Measurements from ENCODE around the gene CCNL2.
"Not testable (repeated sequence)": the region's sequence is repeated elsewhere in the genome, so short reads cannot be mapped to it uniquely, and the experiment has no call there.

The CCNL2 gene

GRCh38 chr1:1432951-1433803 is 34.0 kb upstream of the CCNL2 start:
- DNase-seq (ENCODE audit: extremely low read depth in 1 of 2, low read depth in 1 of 2), result no peak

GRCh38 chr1:1432274-1432950 is 33.3 kb upstream of the CCNL2 start:
- no peak for DNase-seq (ENCODE audit: extremely low read depth in 1 of 2, low read depth in 1 of 2)

GRCh38 chr1:1431845-1432273 is 32.7 kb upstream of the CCNL2 start:
- no peak for DNase-seq (ENCODE audit: extremely low read depth in 1 of 2, low read depth in 1 of 2)

DNA sequence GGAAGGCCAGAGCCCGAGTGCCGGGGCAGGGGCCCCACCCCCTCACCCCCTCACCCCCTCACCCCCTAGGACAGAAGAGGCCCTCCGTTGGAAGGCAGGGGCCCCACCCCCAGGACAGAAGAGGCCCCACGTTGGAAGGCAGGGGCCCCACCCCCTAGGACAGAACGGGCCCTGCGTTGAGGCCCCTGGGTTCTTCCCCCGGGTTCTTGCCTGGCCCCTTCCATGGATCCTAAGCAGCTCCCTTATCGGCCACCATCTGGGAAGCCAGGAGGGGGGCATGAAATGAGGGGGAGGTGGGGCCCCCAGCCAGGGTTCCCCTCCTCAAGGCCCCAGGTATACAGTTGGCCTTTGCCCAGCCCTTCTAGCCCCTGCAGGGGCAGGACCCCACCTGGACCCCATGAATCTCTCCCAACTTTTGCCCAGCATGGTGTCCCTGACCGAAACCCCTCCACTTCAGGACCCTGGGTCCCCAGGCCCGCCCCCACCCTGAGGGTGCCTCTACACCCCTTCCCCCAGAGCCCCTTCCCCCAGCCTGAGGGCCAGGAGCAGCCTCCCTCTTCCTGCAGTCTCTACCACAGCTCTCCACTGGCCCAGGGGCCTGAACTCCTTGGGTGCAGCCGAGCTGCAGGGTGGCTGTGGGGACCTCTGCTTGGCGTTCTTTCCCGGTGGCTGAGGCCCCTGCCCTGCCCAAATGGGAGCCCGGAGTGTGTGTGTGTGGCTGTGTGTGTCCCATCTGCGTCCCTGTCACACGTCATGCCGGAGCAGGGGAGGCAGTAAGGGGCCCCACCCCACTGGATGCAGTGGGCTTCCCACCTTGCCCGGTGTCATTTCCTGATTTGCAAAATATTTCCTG is 32.1 kb upstream of the CCNL2 start:
- DNase-seq (ENCODE audit: extremely low read depth in 1 of 2, low read depth in 1 of 2), result no peak

GRCh38 chr1:1430114-1430982 is 31.2 kb upstream of the CCNL2 start:
- no peak for DNase-seq (ENCODE audit: extremely low read depth in 1 of 2, low read depth in 1 of 2)

DNA sequence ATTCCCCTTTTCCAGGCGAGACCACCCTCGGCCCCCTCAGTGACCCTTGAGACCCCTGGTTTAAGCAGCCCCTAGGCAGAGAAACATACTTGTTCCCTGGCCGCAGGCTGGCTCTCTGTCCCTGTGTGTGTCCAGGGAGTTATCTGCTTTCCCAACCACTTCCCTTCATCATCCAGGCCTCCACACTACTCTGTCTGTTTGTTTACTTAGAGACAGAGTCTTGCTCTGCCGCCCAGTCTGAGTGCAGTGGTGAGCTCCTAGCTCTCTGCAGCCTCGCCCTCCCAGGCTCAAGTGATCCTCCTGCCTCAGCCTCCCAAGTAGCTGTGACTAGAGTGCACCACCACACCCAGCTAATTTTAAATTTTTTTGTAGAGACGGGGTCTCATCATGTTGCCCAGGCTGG is 30.5 kb upstream of the CCNL2 start:
- no peak for DNase-seq (ENCODE audit: extremely low read depth in 1 of 2, low read depth in 1 of 2)

- DNase-seq (ENCODE audit: extremely low read depth in 1 of 2, low read depth in 1 of 2), result not testable (repeated sequence)
Observed at GRCh38 chr1:1428967-1429366, 29.8 kb upstream of the CCNL2 start.

DNA sequence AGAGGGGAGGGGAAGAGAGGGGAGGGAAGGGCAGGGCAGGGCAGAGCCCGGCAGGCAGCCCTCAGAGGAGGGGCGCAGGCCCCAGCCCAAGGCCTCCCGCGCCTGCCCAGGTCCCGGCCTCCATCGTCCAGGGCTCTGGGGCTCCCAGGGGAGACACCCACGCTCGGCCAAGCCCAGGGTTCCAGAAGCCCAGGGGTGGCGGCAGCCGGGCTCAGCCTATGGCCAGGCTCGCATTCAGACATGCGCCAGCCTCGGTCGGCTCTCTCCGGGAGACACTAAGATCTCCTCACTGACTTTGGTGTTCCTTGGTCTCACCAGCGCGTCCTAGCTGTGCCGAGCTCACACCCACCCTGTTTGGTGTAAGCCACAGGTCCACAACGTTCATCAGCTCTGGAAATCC is 29.0 kb upstream of the CCNL2 start:
- no peak for DNase-seq (ENCODE audit: extremely low read depth in 1 of 2, low read depth in 1 of 2)

DNA sequence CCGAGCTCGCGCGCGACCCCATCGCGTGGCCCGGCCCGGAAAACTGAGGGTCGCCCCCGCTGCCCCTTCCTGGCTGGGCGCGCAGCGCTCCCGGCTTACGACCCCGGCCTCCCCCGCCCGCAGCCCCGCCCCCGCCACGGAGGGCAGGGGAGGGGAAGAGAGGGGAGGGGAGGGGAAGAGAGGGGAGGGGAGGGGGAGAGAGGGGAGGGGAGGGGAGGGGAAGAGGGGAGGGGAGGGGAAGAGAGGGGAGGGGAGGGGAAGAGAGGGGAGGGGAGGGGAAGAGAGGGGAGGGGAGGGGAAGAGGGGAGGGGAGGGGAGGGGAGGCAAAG is 28.6 kb upstream of the CCNL2 start:
- DNase-seq (ENCODE audit: extremely low read depth in 1 of 2, low read depth in 1 of 2), result no peak

DNA sequence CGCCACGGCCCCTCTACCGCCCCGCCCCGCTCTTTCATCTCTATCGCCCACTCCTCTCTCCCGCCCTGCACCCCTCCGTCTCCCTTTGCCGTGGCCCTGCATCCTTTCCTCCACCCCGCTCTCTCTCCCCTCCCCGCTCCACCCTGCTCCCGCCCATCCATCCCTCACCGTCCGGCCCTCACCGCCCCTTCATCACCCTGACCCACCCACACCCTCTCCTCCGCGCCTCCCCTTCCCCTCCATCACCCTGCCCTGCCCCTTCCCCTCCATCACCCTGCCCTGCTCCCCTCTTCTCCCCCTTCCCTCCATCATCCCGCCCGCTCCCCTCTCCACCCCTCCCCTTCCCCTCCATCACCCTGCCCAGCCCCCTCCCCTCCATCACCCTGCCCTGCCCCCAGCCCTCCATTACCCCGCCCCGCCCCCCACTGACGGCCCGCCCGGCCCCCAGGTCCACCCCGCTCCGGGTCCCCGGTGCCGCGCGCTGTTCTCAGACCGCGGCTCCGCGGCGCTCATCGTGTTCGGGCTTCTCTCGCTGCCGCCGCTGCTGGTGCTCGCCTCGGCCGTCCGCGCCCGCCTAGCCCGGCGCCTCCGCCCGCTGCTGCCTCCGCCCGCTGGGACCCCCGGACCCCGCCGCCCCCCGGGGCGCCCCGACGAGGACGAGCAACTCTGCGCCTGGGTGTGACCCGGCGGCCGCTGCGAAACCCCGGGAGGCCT is 28.1 kb upstream of the CCNL2 start:
- no peak for DNase-seq (ENCODE audit: extremely low read depth in 1 of 2, low read depth in 1 of 2)

- no peak for DNase-seq (ENCODE audit: extremely low read depth in 1 of 2, low read depth in 1 of 2)
Observed at GRCh38 chr1:1426496-1427105, 27.5 kb upstream of the CCNL2 start.

DNA sequence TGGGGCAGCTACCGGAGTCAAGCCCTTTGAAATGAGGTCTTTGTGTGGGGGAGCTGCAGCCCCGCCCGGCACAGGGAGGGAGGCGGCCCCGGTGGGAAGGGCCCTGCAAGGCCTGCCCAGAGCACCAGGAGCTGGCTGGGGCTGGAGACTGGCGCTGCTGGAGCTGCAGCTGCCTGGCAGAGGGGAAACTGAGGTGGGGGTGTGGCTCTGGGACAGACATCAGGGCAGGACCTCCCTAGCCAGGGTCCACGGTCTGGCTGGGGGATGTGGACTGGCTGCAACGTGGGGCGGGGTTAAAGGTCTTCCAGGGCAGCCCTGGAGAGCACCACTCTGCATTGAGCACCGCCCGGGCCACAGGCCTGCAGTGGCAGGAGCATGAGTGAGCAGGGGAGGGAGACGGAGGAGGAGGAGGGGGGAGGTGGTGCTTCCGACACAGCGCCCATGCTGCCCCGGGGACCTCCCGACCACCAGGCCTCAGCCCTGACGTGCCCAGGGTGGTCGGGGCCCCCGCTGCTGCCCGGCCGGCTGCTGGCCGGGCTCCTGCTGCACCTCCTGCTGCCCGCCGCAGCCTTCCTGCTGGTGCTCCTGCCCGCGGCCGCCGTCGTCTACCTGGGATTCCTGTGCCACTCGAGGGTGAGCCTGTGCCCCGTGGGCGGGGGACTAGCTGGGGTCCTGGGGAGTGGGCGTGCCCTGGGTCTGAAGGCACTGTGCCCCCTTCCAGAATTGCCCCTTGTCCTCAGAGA is 26.8 kb upstream of the CCNL2 start:
- no peak for DNase-seq (ENCODE audit: extremely low read depth in 1 of 2, low read depth in 1 of 2)

- DNase-seq (ENCODE audit: extremely low read depth in 1 of 2, low read depth in 1 of 2), result no peak
Observed at GRCh38 chr1:1425426-1425752, 26.3 kb upstream of the CCNL2 start.

- no peak for DNase-seq (ENCODE audit: extremely low read depth in 1 of 2, low read depth in 1 of 2)
Observed at GRCh38 chr1:1424707-1425106, 25.6 kb upstream of the CCNL2 start.

DNA sequence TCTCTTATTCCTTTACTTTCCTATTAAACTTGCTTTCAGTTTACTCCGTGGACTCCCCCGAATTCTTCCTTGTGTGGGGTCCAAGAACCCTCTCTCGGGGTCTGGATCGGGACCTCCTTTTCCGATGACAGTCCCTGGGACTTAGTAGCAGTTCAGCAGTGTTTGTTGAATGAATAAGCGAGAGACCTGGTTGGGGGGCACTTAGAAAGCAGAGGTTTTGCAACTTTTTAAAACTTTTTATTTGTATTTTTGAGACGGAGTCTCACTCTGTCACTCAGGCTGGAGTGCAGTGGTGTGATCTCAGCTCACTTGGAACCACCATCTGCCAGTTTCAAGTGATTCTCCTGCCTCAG is 24.1 kb upstream of the CCNL2 start:
- DNase-seq (ENCODE audit: extremely low read depth in 1 of 2, low read depth in 1 of 2), result no peak

- DNase-seq (ENCODE audit: extremely low read depth in 1 of 2, low read depth in 1 of 2), result no peak
Observed at GRCh38 chr1:1422465-1423244, 23.5 kb upstream of the CCNL2 start.

DNA sequence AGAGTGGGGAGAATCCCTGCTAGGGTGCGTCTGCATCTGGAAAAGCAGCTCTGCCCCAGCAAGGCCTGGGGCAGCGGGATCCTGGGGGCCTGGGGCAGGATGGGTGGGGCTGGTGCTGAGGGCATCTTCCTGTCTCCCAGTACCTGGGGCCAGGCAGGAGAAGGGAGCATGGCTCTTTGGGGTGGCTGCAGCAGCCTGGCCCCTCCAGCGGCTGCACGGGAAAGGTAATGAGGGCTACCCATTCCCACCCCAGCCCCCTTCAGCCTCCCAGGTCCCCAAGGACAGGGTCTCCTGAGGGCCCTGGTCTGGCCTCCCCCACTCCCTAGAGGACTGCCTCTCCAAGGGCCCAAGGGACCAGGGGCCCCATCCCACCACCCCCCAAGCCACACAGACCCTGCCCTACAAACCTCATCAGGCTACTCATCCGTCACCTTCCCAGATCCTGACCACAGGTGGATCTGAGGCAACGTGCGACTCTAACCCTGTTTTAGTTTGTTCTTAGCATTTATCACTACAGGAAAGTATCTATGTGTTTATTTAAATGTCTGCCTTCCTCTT is 22.9 kb upstream of the CCNL2 start:
- no peak for DNase-seq (ENCODE audit: extremely low read depth in 1 of 2, low read depth in 1 of 2)
